Esophagus squamous epithelium (tissue), 5 donors: ENCODE measurements around the gene ZNF774. TPM values are rescaled to one million over a fixed set of nuclear protein-coding genes. Genes with fewer than 3 reads are reported as not detected.

Experiments used
- DNase-seq: peaks from one replicate; lab custom pipeline; 2025; lab: John Stamatoyannopoulos, UW
- H3K27ac ChIP-seq, 4 donors: fragments of 200-600 bp; sonication (generic); one replicate each; pipeline ENCODE4 v1.5.1; 2016 to 2019; ENCODE audit warnings: mild to moderate bottlenecking in 1 of 4
- H3K27me3 ChIP-seq, 4 donors: fragments of 200-600 bp; sonication (generic); 1 replicate in 3 of 4; 2 replicates in 1 of 4; pipeline versions ENCODE4 v1.5.1 to v1.6.0; 2017 to 2021; ENCODE audit warnings: antibody characterized with exemption in 1 of 4
- H3K36me3 ChIP-seq, 3 donors: fragments of 200-600 bp; sonication (generic); one replicate each; pipeline ENCODE4 v1.5.1; 2016 to 2019
- H3K4me1 ChIP-seq, 3 donors: fragments of 200-600 bp; sonication (generic); one replicate each; pipeline ENCODE4 v1.5.1; 2017 to 2019
- H3K4me3 ChIP-seq, 4 donors: fragments of 200-600 bp; sonication (generic); 1 replicate in 3 of 4; 2 replicates in 1 of 4; pipeline ENCODE4 v1.5.1; 2016 to 2019; ENCODE audit warnings: mild to moderate bottlenecking in 2 of 4, moderate library complexity in 1 of 4
- H3K9me3 ChIP-seq, 3 donors: fragments of 200-600 bp; sonication (generic); one replicate each; pipeline ENCODE4 v1.5.1; 2016 to 2019
- CTCF ChIP-seq, 6 experiments: fragments of 450-650 bp in 4 of 6; fragments of 200-600 bp in 2 of 6; sonication (generic) in 2 of 6; IDR thresholded peaks; one replicate each; pipeline ENCODE4 v1.5.1; 2016 to 2019; ENCODE audit warnings: antibody characterized with exemption in 6 of 6, mild to moderate bottlenecking in 4 of 6, moderate library complexity in 4 of 6
- POLR2A ChIP-seq, 4 donors: fragments of 450-650 bp; IDR thresholded peaks; one replicate each; pipeline ENCODE4 v1.6.1; 2017; ENCODE audit warnings: antibody characterized with exemption in 4 of 4, mild to moderate bottlenecking in 4 of 4, moderate library complexity in 3 of 4
- WGBS, 2 donors: methylation state at CpG; one replicate each; pipeline ENCODE4 v1.1.5; 2018; 5-methylcytosine and 5-hydroxymethylcytosine counted together
- intact Hi-C: fragments of 100-400 bp; cut with DNase I; formaldehyde crosslinking; loops from one replicate; pipeline ENCODE4 v1.15.0; 2022
- total RNA-seq, 4 donors: library from RNA; depleted of rRNA; stranded (reverse); fragments of >200 nt; gene quantifications; one replicate each; pipeline ENCODE4 v1.1.0, GENCODE V29; 2016
- donor health status: DM: yes; HTN: yes; CAD: no.

Gene ZNF774
- total RNA-seq, 4 donors from 2014 or later = 0.79 to 9.3 (median 1.8) TPM

DNA sequence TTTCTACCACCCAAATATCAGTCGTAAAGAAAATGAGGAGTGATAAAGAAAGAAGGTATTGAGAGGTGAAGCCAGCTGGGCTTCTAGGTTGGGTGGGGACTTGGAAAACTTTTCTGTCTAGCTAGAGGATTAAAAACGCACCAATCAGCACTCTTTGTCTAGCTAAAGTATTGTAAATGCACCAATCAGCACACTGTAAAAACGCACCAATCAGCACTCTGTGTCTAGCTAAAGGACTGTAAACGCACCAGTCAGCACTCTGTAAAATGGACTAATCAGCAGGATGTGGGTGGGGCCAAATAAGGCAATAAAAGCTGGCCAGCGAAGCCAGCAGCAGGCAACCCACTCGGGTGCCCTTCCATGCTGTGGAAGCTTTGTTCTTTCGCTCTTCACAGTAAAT is 23.0 kb downstream of the ZNF774 start:
- Histone ChIP-seq H3K27me3 (no peaks in the 10 kb centered on the region), H3K9me3 (peaks cover 0 to 11% (median 9%) of the 10 kb centered on the region in 3 donors), H3K27ac (no peak overlapping the region), H3K36me3 (no peaks in the 10 kb centered on the region), H3K4me1 (peaks cover 0 to 37% (median 12%) of the 10 kb centered on the region in 3 donors), H3K4me3 (no peak overlapping the region)
- no peak for DNase-seq
- TF ChIP-seq POLR2A (IDR thresholded peaks at IDR 0.05) = no peak
- TF ChIP-seq CTCF (IDR thresholded peaks at IDR 0.05) = no peak
- intact Hi-C loops = no loop called here
- 93 to 98% methylated on average over 5 to 7 of the region's 7 CpGs for WGBS, 2 donors

GRCh38 chr15:90376789-90377188 is 24.7 kb downstream of the ZNF774 start:
- Histone ChIP-seq H3K36me3 (no peaks in the 10 kb centered on the region), H3K4me3 (no peak overlapping the region), H3K9me3 (peaks cover 0 to 11% (median 9%) of the 10 kb centered on the region in 3 donors), H3K27ac (peak overlapping the region in 2 of 4 donors; percentile 34 to 69), H3K4me1 (peaks cover 0 to 37% (median 12%) of the 10 kb centered on the region in 3 donors), H3K27me3 (no peaks in the 10 kb centered on the region)
- intact Hi-C loops = no loop called here
- DNase-seq = no peak
- TF ChIP-seq CTCF (IDR thresholded peaks at IDR 0.05) (no peak), POLR2A (IDR thresholded peaks at IDR 0.05) (no peak)
- whole genome bisulfite sequencing, 2 donors = 56 to 73% methylated on average over 6 of the region's 6 CpGs

DNA sequence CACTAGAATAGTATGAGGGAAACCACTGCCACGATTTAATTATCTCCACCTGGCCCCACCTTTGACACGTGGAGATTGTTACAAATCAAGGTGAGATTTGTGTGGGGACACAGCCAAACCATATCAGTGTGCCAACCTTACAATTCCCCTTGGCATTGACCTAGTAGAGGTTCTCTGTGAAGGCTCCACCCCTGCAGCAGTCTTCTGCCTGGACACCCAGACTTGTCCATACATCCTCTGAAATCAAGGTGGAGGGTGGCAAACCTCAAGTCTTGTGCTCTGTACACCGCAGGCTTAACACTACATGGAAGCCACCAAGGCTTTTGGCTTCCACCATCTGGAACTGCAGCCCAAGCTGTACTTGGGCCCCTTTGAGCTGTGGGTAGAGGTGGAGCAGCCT is 27.2 kb downstream of the ZNF774 start:
- TF ChIP-seq CTCF (IDR thresholded peaks at IDR 0.05) (no peak), POLR2A (IDR thresholded peaks at IDR 0.05) (no peak)
- 78% methylated on average over 2 to 3 of the region's 3 CpGs for WGBS, 2 donors
- H3K27ac ChIP-seq = no peak overlapping the region
- H3K36me3 ChIP-seq = no peaks in the 10 kb centered on the region
- intact Hi-C loops = no loop called here
- no peak for DNase-seq
- H3K4me1 ChIP-seq = peaks cover 0 to 30% (median 7%) of the 10 kb centered on the region in 3 donors
- peaks cover 0 to 11% (median 9%) of the 10 kb centered on the region in 3 donors for H3K9me3 ChIP-seq
- no peaks in the 10 kb centered on the region for H3K27me3 ChIP-seq
- H3K4me3 ChIP-seq = no peak overlapping the region

DNA sequence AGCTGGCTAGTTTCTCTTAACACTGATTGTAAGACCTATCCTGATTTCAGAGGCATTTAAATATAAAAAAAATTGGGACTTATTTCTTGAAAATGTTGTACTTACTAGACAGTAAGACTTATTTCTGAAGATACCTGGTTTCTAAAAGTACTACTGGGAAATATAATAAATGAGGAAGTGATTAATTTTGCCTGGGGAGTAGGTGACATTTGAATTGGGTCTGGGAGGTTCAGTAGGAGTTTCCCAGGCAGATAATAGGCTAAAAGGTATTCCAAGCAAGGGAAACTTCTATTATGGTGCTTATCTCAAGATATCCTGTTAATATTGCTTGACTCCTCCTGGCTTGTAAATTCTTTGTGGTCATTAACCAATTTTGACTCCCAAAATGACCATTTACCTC is 29.4 kb downstream of the ZNF774 start:
- no peak overlapping the region for H3K27ac ChIP-seq
- intact Hi-C loops = no loop called here
- no peak for DNase-seq
- H3K9me3 ChIP-seq = peaks cover 0 to 11% (median 9%) of the 10 kb centered on the region in 3 donors
- TF ChIP-seq POLR2A (IDR thresholded peaks at IDR 0.05) (no peak), CTCF (IDR thresholded peaks at IDR 0.05) (no peak)
- H3K4me3 ChIP-seq = no peak overlapping the region
- peaks cover 0 to 25% (median 4%) of the 10 kb centered on the region in 3 donors for H3K4me1 ChIP-seq
- H3K27me3 ChIP-seq = no peaks in the 10 kb centered on the region
- no peaks in the 10 kb centered on the region for H3K36me3 ChIP-seq

GRCh38 chr15:90382320-90382719 is 30.2 kb downstream of the ZNF774 start:
- Histone ChIP-seq H3K27ac (no peak overlapping the region), H3K4me3 (no peak overlapping the region), H3K36me3 (no peaks in the 10 kb centered on the region), H3K9me3 (peaks cover 0 to 11% (median 9%) of the 10 kb centered on the region in 3 donors), H3K4me1 (peaks cover 0 to 24% (median 6%) of the 10 kb centered on the region in 3 donors), H3K27me3 (no peaks in the 10 kb centered on the region)
- intact Hi-C loops = no loop called here
- TF ChIP-seq POLR2A (IDR thresholded peaks at IDR 0.05) = no peak
- TF ChIP-seq CTCF (IDR thresholded peaks at IDR 0.05) = no peak
- DNase-seq = no peak
